Endodermal cell (in vitro differentiated cells): ENCODE measurements around the gene HNRNPL. TPM values are rescaled to one million over a fixed set of nuclear protein-coding genes. Genes with fewer than 3 reads are reported as not detected.
"Not testable (repeated sequence)": the region's sequence is repeated elsewhere in the genome, so short reads cannot be mapped to it uniquely, and the experiment has no call there.

Source experiments
- DNase-seq: peaks from one replicate; pipeline ENCODE4 v3.0.0-alpha.2; 2017
- H3K27ac ChIP-seq: 2 replicates; pipeline ENCODE4 v1.5.1; 2013; ENCODE audit warnings: mild to moderate bottlenecking, low read depth, low read length, moderate library complexity
- H3K27me3 ChIP-seq: 2 replicates; pipeline ENCODE4 v1.6.1; 2013; ENCODE audit warnings: mild to moderate bottlenecking, low read length, moderate library complexity; ENCODE audit not compliant: insufficient read depth, control insufficient read depth, poor library complexity, severe bottlenecking
- H3K36me3 ChIP-seq: 2 replicates; pipeline ENCODE4 v1.7.0; 2013; ENCODE audit warnings: mild to moderate bottlenecking, low read length, moderate library complexity; ENCODE audit not compliant: control insufficient read depth, insufficient read depth
- H3K4me1 ChIP-seq: one replicate; pipeline ENCODE4 v1.7.0; 2013; ENCODE audit warnings: low read length; ENCODE audit not compliant: control insufficient read depth, insufficient read depth
- H3K4me3 ChIP-seq: 2 replicates; pipeline ENCODE4 v1.5.1; 2013; ENCODE audit warnings: mild to moderate bottlenecking, low read length, moderate library complexity
- H3K9ac ChIP-seq: 2 replicates; pipeline ENCODE4 v1.6.1; 2013; ENCODE audit warnings: mild to moderate bottlenecking, low read length, moderate library complexity; ENCODE audit not compliant: poor library complexity, severe bottlenecking; ENCODE audit errors: extremely low read depth
- H3K9me3 ChIP-seq: 2 replicates; pipeline ENCODE4 v1.6.1; 2013; ENCODE audit warnings: mild to moderate bottlenecking, low read length, moderate library complexity; ENCODE audit not compliant: control insufficient read depth
- H3K27ac Mint-ChIP-seq: 2 replicates; pipeline ENCODE4 v1.8.0; 2020; ENCODE audit warnings: mixed read lengths
- H3K27me3 Mint-ChIP-seq: 2 replicates; pipeline ENCODE4 v1.8.0; 2021; ENCODE audit warnings: mild to moderate bottlenecking, mixed read lengths; ENCODE audit not compliant: insufficient read depth
- H3K36me3 Mint-ChIP-seq: 2 replicates; pipeline ENCODE4 v1.8.0; 2020; ENCODE audit warnings: low read depth, mixed read lengths
- H3K4me1 Mint-ChIP-seq: 2 replicates; pipeline ENCODE4 v1.8.0; 2020; ENCODE audit warnings: mixed read lengths
- H3K4me3 Mint-ChIP-seq: 2 replicates; pipeline ENCODE4 v1.8.0; 2020; ENCODE audit warnings: mild to moderate bottlenecking, moderate library complexity, mixed read lengths
- H3K9me3 Mint-ChIP-seq: 2 replicates; pipeline ENCODE4 v1.8.0; 2020; ENCODE audit warnings: mild to moderate bottlenecking, mixed read lengths
- CTCF ChIP-seq: fragments of 200-600 bp; sonication (generic); conservative IDR thresholded peaks from 2 replicates; pipeline ENCODE4 v1.5.0; 2021; ENCODE audit warnings: antibody characterized with exemption, mild to moderate bottlenecking
- WGBS, 2 experiments: methylation state at CpG; one replicate each; pipeline versions ENCODE4 v1.1.5 to v1.1.7; 2013; ENCODE audit warnings: missing lambda C conversion rate in 2 of 2, mixed read lengths in 1 of 2; ENCODE audit not compliant: insufficient coverage in 1 of 2, insufficient read length in 1 of 2; 5-methylcytosine and 5-hydroxymethylcytosine counted together
- total RNA-seq, 2 donors: library from RNA; stranded (reverse); fragmentation: NEBNext Ultra II Directional in 1 of 2; extraction: Animal tissue kit (Norgen Biotek cat#: 25700) in 1 of 2; gene quantifications; 2 replicates in 1 of 2; 3 replicates in 1 of 2; pipeline ENCODE4 v1.2.1, GENCODE V29; 2021

The HNRNPL gene
- total RNA-seq, 2 donors from 2014 or later, result 607 to 646 TPM

- Histone ChIP-seq H3K36me3 (no peaks in the 10 kb centered on the region), H3K4me1 (no peaks in the 10 kb centered on the region), H3K27ac (no peak overlapping the region), H3K9me3 (no peaks in the 10 kb centered on the region), H3K27me3 (no peaks in the 10 kb centered on the region), H3K9ac (no peak overlapping the region), H3K4me3 (no peak overlapping the region)
- DNase-seq, result no peak
- H3K27me3 Mint-ChIP-seq, result peaks cover 2% of the 10 kb centered on the region
- no peak for TF ChIP-seq CTCF
- WGBS, 2 experiments, result 93 to 95% methylated on average over 10 to 17 of the region's 17 CpGs
- H3K36me3 Mint-ChIP-seq, result no peaks in the 10 kb centered on the region
- no peak overlapping the region for H3K27ac Mint-ChIP-seq
- H3K9me3 Mint-ChIP-seq, result peaks cover 11% of the 10 kb centered on the region
- H3K4me1 Mint-ChIP-seq, result peaks cover 4% of the 10 kb centered on the region
- H3K4me3 Mint-ChIP-seq, result no peak overlapping the region
These were observed 41.0 kb downstream of the HNRNPL start for GRCh38 chr19:38808741-38809140.

GRCh38 chr19:38807374-38808098 lies 42.2 kb downstream of the HNRNPL start:
- not testable (repeated sequence) for H3K9me3 ChIP-seq, H3K4me1 ChIP-seq, H3K36me3 Mint-ChIP-seq, H3K36me3 ChIP-seq, H3K27me3 ChIP-seq, H3K4me1 Mint-ChIP-seq, H3K27ac ChIP-seq, H3K4me3 Mint-ChIP-seq, H3K4me3 ChIP-seq, H3K9ac ChIP-seq, DNase-seq, H3K27me3 Mint-ChIP-seq
- 94 to 98% methylated on average over 5 to 10 of the region's 18 CpGs for WGBS, 2 experiments
- Mint-ChIP-seq H3K9me3 (peaks cover 11% of the 10 kb centered on the region), H3K27ac (peak overlapping the region; percentile 52)

GRCh38 chr19:38806371-38806770 lies 43.4 kb downstream of the HNRNPL start:
- DNase-seq, result no peak
- peaks cover 8% of the 10 kb centered on the region for H3K27me3 Mint-ChIP-seq
- H3K27ac Mint-ChIP-seq, result no peak overlapping the region

More at GRCh38 chr19:38806371-38806770, 43.4 kb downstream of the HNRNPL start:
- H3K4me1 Mint-ChIP-seq, result peaks cover 4% of the 10 kb centered on the region
- Histone ChIP-seq H3K36me3 (no peaks in the 10 kb centered on the region), H3K27me3 (no peaks in the 10 kb centered on the region), H3K4me1 (no peaks in the 10 kb centered on the region), H3K9ac (no peak overlapping the region), H3K4me3 (no peak overlapping the region), H3K27ac (no peak overlapping the region), H3K9me3 (no peaks in the 10 kb centered on the region)
- H3K36me3 Mint-ChIP-seq, result no peaks in the 10 kb centered on the region
- WGBS, 2 experiments, result 95 to 100% methylated on average over 5 to 6 of the region's 6 CpGs
- H3K9me3 Mint-ChIP-seq, result peaks cover 11% of the 10 kb centered on the region
- TF ChIP-seq CTCF, result no peak
- H3K4me3 Mint-ChIP-seq, result no peak overlapping the region
